MCF 10A (cell line): Measurements from ENCODE around the gene PDE7B. TPM values are rescaled to one million over a fixed set of nuclear protein-coding genes. Genes with fewer than 3 reads are reported as not detected.

Experiments
- BruUV-seq: library from RNA; stranded (reverse); fragments of 400-500 nt; replicated peaks from 2 replicates; lab custom pipeline; 2021; lab: Mats Ljungman, UMichigan
- CTCF ChIA-PET: fragments of 300-600 bp; sonication (Branson Sonifier 250); formaldehyde crosslinking; extraction: SDS; loops from one replicate; lab custom pipeline; 2021; ENCODE audit warnings: antibody characterized with exemption, inconsistent platforms; lab: Yijun Ruan, JAX
- POLR2A ChIA-PET: fragments of 300-600, 350-650 bp; sonication (Branson Sonifier 250); formaldehyde crosslinking; extraction: SDS; loops from one replicate; lab custom pipeline; 2020; ENCODE audit warnings: antibody characterized with exemption, inconsistent platforms; lab: Yijun Ruan, JAX
- DNase-seq: peaks from one replicate; pipeline ENCODE4 v3.0.0-alpha.2; 2018; ENCODE audit not compliant: unreplicated experiment
- H3K27ac Mint-ChIP-seq: one replicate; pipeline ENCODE4 v1.8.0; 2022; ENCODE audit warnings: mild to moderate bottlenecking, low read depth, mixed read lengths; ENCODE audit not compliant: unreplicated experiment
- H3K27me3 Mint-ChIP-seq: one replicate; pipeline ENCODE4 v1.8.0; 2022; ENCODE audit warnings: mixed read lengths; ENCODE audit not compliant: insufficient read depth, unreplicated experiment
- H3K36me3 Mint-ChIP-seq: one replicate; pipeline ENCODE4 v1.8.0; 2022; ENCODE audit warnings: mild to moderate bottlenecking, moderate library complexity, mixed read lengths; ENCODE audit not compliant: insufficient read depth, unreplicated experiment
- H3K4me1 Mint-ChIP-seq: one replicate; pipeline ENCODE4 v1.8.0; 2022; ENCODE audit warnings: mixed read lengths; ENCODE audit not compliant: insufficient read depth, unreplicated experiment
- H3K4me3 Mint-ChIP-seq: one replicate; pipeline ENCODE4 v1.8.0; 2022; ENCODE audit warnings: mild to moderate bottlenecking, moderate library complexity, mixed read lengths; ENCODE audit not compliant: unreplicated experiment
- H3K9me3 Mint-ChIP-seq: one replicate; pipeline ENCODE4 v1.8.0; 2022; ENCODE audit warnings: mixed read lengths; ENCODE audit not compliant: unreplicated experiment
- intact Hi-C: fragments of 100-400 bp; cut with micrococcal nuclease; formaldehyde crosslinking; loops from 2 replicates; pipeline ENCODE4 v1.14.1; 2022
- total RNA-seq: library from RNA; stranded (reverse); gene quantifications from 2 replicates; pipeline ENCODE4 v1.2.3, GENCODE V29; 2022
- TF ChIP-seq, protein P1 (sequence below): fragments of 200-600 bp; IDR thresholded peaks from one replicate; pipeline ENCODE4 v1.8.0; 2022; ENCODE audit warnings: antibody characterized with exemption, mild to moderate bottlenecking; ENCODE audit not compliant: unreplicated experiment

The PDE7B gene
- total RNA-seq, 1 experiment from 2014 or later = 1.4 TPM

DNA sequence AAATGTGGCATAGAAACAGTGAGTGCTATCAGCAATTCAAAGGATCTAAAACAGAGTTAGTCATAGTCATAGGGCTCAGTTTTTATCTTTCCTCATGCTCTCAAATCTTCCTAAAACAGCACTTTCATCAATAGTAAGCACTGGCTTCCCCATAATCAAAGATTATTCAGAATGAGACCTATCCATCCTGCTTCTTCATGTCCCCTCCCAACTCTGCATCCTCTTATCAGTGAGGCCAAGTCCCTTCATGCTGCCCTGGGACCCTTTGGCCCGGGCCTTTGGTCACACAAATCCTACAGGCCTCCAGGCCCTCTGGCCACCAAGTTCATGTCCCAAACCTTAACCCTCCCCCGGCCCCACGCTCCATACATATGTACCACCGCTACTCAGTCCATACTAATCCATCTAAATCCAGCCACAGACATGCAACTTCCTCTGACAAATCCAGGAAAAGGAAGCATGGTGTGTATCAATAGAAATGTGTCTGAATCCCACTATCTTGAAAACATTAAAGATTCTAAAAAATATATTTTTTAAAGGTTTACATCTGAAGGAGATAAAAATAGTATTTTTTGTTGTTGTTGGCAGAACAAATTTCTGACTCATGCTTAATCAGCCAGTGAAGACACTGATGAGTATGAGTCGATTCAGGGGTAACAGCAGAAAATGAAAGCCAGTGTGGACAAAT, 143.5 kb downstream of the PDE7B start:
- no peaks in the 10 kb centered on the region for H3K9me3 Mint-ChIP-seq
- TF ChIP-seq, protein P1, sequence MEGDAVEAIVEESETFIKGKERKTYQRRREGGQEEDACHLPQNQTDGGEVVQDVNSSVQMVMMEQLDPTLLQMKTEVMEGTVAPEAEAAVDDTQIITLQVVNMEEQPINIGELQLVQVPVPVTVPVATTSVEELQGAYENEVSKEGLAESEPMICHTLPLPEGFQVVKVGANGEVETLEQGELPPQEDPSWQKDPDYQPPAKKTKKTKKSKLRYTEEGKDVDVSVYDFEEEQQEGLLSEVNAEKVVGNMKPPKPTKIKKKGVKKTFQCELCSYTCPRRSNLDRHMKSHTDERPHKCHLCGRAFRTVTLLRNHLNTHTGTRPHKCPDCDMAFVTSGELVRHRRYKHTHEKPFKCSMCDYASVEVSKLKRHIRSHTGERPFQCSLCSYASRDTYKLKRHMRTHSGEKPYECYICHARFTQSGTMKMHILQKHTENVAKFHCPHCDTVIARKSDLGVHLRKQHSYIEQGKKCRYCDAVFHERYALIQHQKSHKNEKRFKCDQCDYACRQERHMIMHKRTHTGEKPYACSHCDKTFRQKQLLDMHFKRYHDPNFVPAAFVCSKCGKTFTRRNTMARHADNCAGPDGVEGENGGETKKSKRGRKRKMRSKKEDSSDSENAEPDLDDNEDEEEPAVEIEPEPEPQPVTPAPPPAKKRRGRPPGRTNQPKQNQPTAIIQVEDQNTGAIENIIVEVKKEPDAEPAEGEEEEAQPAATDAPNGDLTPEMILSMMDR = no peak
- H3K36me3 Mint-ChIP-seq = no peaks in the 10 kb centered on the region
- no peaks in the 10 kb centered on the region for H3K27me3 Mint-ChIP-seq
- H3K4me1 Mint-ChIP-seq = peaks cover 13% of the 10 kb centered on the region
- no TSS peak for BruUV-seq
- peak overlapping the region; percentile 7 for H3K27ac Mint-ChIP-seq
- peak; percentile 74 for DNase-seq
- H3K4me3 Mint-ChIP-seq = peak overlapping the region; percentile 52
- intact Hi-C loops = no loop called here
- CTCF ChIA-PET = interaction anchor here (0.7 kb wide), 1 partner anchor 184 kb away, joined by 3 read pairs; no protein-coding TSS in a partner anchor
- POLR2A ChIA-PET = interaction anchor here (0.5 kb wide), 1 partner anchor 37 kb away, joined by 3 read pairs; no protein-coding TSS in a partner anchor

DNA sequence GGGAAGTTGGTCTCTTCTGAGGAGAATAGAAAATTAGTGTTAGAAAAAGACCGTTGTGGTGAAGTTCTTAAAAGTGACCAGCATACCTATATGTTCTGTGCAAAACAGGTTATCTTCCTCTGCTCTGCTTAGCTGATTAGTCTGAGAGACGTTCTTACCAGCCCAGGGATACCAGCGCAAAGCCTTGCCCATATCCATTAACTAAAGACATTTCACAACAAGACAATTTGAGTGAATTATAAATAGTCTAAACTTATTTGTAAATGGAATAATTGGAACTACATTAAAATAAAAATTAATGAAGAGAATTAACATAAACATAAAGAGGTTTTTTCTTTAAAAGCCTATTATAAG, 144.0 kb downstream of the PDE7B start:
- no peaks in the 10 kb centered on the region for H3K9me3 Mint-ChIP-seq
- intact Hi-C loops = no loop called here
- no TSS peak for BruUV-seq

DNA sequence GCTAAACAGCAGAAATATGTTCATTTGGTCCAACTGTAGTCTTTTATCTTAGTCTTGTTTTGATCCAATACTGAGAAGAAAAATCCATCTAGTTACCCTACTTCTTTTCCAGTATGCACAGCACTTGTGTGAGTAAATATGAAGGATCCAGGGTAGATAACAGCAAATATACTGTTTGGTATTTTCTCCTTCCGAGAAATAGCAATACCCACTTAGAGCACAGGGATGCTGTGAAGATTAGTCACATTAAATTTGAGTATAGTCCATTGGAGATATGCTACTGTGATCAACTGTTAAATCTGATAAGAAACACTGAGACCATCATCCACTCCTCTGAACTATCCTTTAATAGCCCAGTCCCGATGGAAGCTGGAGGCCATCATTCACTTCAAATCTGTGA, 145.2 kb downstream of the PDE7B start:
- Mint-ChIP-seq H3K4me3 (no peak overlapping the region), H3K36me3 (no peaks in the 10 kb centered on the region), H3K4me1 (peaks cover 9% of the 10 kb centered on the region), H3K27ac (no peak overlapping the region), H3K9me3 (no peaks in the 10 kb centered on the region), H3K27me3 (no peaks in the 10 kb centered on the region)
- ChIA-PET CTCF (interaction anchor here (0.6 to 1.1 kb wide), 3 partner anchors 11 to 230 kb away, joined by 3 to 4 read pairs (median 3); no protein-coding TSS in a partner anchor), POLR2A (no interaction called here)
- DNase-seq = no peak
- intact Hi-C loops = no loop called here
- no TSS peak for BruUV-seq
- TF ChIP-seq, protein P1 = no peak

More for the DNA sequence above, 144.0 kb downstream of the PDE7B start:
- Mint-ChIP-seq H3K27me3 (no peaks in the 10 kb centered on the region), H3K4me3 (peak overlapping the region; percentile 52), H3K4me1 (peaks cover 12% of the 10 kb centered on the region), H3K27ac (peak overlapping the region; percentile 7), H3K36me3 (no peaks in the 10 kb centered on the region)
- POLR2A ChIA-PET = no interaction called here
- CTCF ChIA-PET = interaction anchor here (0.7 kb wide), 1 partner anchor 183 kb away, joined by 3 read pairs; no protein-coding TSS in a partner anchor
- TF ChIP-seq, protein P1 = no peak
- DNase-seq = no peak

GRCh38 chr6:135999393-135999792, 147.9 kb downstream of the PDE7B start:
- CTCF ChIA-PET = no interaction called here
- H3K27ac Mint-ChIP-seq = no peak overlapping the region
- no peaks in the 10 kb centered on the region for H3K36me3 Mint-ChIP-seq

More at GRCh38 chr6:135999393-135999792, 147.9 kb downstream of the PDE7B start:
- no peaks in the 10 kb centered on the region for H3K9me3 Mint-ChIP-seq
- H3K27me3 Mint-ChIP-seq = no peaks in the 10 kb centered on the region
- DNase-seq = no peak
- peaks cover 9% of the 10 kb centered on the region for H3K4me1 Mint-ChIP-seq
- POLR2A ChIA-PET = no interaction called here
- intact Hi-C loops = no loop called here
- no TSS peak for BruUV-seq
- TF ChIP-seq, protein P1 = no peak
- no peak overlapping the region for H3K4me3 Mint-ChIP-seq
